Activated CD4-positive, CD25-positive, alpha-beta regulatory T cell treated with anti-CD3 and anti-CD28 coated beads, Interleukin-2, amount 50 U/mL, for 16 hours (primary cell): ENCODE measurements around the gene GLYAT.

ENCODE experiments used
- DNase-seq: peaks from one replicate; pipeline ENCODE4 v3.0.0-alpha.2; 2020; ENCODE audit warnings: low read depth, low spot score

GLYAT gene, protein sequence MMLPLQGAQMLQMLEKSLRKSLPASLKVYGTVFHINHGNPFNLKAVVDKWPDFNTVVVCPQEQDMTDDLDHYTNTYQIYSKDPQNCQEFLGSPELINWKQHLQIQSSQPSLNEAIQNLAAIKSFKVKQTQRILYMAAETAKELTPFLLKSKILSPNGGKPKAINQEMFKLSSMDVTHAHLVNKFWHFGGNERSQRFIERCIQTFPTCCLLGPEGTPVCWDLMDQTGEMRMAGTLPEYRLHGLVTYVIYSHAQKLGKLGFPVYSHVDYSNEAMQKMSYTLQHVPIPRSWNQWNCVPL

DNA sequence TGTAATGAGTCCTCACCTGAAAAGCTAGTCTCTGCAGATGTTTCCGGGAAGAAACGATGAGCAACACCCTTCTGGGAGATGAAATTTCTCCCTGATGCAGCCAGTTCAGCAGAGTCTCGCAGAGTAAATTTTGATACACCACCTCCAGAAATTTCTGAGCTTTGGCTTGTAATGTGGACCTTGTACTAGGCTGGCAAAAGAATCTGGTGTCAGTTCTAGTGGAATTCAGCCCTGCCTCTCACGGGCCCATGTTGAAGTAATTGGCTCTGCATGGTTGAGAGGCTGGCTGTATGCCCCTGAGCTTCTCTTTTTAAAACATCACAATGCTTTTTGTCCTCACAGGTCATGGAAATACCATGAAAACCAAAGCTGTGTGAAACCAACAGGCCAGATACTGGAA, at the start of gene GLYAT:
Gene GLYAT, minus strand, starts transcription at position 125 of the 400 bp plus-strand sequence. CDS start 7,447 bp downstream, outside the sequence.
- DNase-seq: no peak

DNA sequence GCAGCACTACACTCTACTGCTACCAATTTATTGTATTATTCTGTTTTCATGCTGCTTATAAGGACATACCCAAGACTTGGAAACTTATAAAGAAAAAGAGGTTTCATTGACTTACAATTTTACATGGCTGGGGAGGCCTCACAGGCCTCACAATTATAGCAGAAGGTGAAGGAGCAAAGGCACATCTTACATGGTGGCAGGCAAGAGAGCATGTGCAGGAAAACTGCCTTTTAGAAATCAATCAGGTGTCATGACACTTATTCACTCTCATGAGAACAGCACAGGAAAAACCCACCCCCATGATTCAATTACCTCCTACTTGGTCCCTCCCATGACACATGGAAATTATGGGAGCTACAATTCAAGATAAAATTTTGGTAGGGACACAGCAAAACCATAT, 49.6 kb upstream of the GLYAT start:
- no peak for DNase-seq

DNA sequence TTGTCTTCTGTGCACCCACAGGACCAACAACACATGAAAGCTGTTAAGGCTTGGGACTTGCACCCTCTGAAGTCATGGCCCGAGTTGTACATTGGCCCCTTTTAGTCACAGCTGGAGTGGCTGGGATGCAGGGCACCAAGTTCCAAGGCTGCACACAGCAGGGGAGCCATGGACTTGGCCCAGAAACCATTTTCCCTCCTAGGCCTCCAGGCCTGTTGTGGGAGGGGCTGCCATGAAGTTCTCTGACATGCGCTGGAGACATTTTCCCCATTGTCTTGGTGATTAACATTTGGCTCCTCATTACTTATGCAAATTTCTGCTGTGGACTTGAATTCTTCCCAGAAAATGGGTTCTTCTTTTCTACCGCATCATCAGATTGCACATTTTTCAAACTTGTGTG, 48.8 kb upstream of the GLYAT start:
- DNase-seq: no peak

DNA sequence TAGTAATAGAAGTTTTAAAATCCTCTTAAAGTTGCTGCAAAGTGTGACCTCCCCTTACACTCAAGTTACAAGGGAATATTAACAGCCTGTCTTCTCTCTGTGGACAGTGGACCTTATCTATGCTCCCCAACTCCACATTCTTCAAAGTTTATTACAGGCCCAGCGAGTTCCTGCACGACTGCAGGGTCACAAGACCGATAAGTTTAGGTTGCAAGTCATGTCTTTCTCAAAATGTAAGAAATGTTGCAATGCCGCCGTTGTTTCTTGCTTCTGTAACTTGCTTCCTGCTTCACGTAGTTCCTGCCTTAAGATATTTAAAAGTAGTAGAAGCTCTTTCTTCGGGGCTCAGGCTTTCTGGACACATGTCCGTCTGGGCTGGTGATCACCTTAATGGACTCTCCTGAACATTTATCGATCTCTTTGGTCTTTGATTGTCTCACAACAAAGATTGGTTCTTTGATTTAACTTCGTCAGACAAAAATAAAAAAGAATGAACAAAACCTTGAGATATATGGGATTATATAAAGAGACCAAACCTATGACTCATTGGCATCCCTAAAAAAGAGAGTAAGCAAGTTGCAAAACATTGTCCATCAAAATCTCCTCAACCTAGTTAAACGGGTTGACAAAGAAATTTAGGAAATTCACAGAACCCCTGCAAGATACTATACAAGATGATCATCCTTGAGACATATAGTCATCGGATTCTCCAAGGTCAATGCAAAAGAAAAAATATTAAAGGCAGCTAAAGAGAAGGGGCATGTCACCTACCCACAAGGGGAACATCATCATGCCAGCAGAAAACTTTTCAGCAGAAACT, 45.4 kb upstream of the GLYAT start:
- no peak for DNase-seq

DNA sequence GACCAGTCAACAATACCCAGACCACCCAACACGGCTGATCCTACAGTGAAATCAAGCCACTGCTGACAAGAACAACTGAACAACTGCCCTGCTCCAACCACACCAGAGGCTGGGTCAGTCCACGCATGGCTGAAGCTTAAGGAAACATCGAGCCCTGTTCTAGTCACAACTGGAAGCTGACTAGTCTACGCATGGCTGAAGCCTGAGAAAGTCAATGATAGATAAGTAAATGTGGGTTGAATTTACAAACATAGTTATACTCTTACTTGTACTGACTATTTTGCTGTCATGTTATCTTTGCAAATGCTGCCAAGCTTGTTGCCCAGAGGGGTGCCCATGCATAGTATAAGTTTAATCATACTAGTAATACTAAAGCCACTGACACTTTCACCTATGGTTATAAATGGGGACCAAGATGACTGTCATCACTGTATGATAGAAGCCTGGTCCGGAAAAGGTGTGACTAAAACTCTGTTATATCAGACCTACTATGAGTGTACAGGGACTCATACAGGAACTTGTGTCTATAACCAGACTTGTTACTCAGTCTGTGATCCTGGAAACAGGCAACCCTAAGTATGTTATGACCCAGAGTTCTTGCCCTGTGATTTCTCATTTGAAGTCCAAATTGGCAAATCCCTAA, 43.4 kb upstream of the GLYAT start:
- no peak for DNase-seq

DNA sequence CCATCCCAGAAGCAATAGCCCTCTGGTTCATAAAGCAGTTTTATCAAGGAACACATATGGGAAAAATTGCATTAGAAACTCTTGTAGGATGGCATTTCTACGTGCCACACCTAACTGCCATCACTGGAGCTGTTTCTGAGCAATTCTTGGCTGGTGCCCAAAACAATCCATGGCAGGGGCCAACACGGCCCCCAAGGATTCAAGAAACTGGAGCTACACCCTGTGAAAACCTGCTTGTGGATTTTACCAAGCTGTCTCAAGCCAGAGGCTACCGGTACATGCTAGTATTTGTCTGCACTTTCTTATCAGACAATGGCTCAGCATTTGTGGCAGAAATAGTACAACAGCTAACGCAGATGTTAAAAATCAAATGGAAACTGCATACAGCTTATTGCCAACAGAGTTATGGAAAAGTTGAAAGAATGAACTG, 42.4 kb upstream of the GLYAT start:
- DNase-seq: no peak

DNA sequence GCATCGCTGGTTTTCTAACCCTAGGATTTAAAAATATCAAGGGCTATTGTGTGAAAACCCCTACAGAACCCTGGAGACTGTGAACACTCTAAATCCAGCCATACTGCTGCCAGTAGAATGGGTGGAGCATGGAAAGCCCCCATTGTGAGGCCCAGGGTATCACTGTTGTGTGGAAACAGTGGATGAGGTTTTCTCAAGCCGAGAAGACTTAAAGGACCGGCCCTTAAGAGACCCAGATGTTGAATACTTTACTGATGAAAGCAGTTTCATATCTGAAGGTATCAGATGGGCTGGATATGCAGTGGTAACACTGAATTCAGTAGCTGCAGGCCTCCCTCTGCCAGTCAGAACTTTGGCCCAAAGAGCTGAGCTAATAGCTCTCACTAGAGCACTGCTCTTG, 41.6 kb upstream of the GLYAT start:
- DNase-seq: no peak

DNA sequence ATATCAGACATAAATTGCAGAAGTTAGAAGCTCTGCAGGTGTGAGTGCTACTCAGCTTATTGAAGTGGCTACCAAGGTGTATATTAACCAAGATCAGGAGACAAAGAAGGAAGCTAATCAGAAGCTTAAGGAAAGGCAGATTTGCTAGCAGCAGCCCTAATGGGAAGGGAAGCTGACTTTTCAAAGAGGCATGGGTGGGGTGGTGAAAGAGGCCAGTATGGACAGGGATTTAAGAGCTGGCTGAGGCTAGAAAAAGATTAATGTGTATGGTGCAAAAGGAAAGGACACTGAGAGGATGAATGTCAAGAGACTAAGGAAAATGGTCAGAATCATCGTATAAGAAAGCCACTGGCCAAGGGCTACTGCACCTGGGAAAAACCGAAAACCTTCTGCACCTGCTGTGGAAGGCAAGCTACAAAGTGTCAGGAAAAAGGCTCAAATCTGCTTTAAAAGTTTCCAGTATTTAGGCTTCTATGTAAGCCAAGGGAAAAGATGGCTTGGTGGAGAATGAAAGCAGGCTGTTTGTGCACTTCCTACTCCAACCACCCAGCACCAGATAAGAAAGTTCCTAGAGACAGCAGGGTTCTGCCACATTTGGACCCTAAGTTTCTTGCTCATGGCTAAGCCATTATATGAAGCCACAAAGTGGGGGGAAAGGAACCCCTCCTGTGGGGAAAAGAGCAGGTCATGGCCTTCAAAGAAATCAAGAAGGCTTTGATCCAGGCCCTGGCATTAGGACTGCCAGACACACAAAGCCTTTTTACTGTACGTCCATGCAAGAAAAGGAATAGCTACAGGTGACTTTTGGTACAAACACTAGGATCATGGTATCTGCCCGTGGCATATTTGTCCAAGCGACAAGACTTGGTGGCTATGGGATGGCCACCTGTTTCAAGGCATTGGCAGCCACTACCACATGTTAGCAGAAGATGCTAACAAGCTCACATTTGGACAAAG, 40.9 kb upstream of the GLYAT start:
- DNase-seq: no peak

DNA sequence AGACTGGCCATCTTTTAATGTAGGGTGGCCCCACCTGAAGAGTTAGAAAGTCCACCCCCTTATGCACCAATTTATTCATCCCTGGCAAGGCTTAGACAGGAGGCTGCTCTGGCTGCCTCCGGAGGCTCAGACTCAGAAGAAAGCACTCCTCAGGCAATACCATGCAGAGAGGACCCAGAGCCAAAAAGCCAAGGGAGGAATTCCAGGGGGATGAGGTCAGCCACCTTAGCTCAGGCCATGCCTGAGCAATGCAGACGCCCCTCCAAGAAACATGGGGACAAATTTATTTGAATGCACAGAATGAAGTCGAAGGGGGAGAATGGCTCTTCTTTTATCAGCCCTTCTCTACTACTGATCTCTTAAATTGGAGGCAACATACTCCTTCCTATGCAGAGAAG, 39.7 kb upstream of the GLYAT start:
- DNase-seq: no peak

DNA sequence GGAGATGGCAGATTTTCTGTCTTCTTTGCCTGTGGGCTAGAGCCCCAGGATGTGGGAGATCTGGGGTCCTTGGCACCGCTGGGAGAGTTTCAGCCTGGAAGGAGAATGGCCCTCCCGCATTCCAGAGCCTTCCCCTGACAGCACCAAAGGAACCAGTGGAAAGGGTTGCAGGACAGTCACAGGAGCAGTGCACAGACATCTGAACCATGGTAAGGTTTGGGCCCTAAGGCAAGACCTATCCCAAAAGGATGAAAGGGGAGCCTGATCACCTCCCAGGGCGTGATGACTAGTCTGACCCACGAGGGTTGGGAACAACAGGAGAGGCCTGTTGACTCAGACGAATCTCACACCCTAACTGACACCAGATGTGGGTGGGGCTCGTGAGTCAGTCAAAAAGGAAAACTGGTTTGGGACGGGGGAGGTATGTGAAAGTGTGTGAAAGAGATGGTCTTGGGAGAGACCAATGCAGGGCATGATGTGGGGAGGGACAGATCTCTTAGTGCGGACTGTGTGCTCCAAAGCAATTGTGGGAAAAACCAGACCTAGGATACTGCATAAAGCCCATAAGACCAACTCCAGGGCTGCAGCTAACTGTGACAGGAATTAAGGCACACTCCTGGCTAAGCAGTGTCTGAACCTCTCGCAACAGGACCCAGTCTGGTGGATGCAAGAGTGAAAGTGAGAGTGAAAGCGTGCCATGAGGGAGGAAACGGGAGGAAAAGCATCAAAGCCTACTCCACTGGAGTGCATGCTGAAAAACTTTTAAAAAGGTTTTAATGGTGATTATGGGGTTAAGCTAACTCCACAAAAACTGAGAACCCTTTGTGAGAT, 39.1 kb upstream of the GLYAT start:
- no peak for DNase-seq

DNA sequence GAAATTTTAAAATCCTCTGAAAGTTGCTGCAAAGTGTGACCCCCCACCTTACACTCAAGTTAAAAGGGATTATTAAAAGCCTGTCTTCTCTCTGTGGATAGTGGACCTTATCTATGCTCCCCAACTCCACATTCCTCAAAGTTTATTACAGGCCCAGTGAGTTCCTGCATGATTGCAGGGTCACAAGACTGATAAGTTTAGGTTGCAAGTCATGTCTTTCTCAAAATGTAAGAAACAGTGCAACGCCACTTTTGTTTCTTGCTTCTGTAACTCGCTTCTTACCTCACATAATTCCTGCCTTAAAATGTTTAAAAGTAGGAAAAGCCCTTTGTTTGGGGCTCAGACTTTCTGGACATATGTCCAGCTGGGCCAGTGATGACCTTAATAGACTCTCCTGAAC, 38.4 kb upstream of the GLYAT start:
- DNase-seq: no peak

DNA sequence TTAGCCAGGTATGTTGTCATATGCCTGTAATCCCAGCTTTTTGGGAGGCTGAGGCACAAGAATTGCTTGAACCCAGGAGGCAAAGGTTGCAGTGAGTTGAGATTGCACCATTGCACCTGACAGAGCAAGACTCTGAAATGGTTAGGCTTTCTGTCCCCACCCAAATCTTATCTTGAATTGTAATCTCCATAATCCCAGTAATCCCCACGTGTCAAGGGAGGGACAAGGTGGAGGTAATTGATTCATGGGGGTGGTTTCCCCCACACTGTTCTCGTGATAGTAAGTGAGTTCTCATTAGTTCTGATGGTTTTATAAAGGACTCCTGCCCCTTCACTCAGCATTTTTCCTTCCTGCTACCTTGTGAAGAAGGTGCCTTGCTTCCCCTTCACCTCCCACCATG, 37.6 kb upstream of the GLYAT start:
- no peak for DNase-seq

DNA sequence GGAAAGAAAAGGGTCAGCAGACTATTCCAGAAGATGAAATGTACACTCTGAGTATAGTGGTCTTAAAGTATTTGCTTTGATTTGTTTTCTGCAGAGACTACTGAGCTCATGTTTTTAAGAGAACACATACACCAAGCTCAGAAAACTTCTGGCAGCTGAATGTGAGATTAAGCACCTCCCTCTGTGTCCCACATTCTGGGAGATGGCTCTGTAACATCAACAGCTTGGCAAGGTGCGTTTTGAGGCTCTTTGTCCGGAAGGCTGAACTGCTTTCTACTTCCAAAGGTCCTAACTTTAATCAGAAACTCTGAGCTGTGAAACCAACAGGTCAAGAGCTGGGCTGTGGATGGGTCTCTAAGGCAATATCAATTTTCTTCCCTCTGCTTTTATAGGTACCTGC, 36.4 kb upstream of the GLYAT start:
- DNase-seq: no peak

DNA sequence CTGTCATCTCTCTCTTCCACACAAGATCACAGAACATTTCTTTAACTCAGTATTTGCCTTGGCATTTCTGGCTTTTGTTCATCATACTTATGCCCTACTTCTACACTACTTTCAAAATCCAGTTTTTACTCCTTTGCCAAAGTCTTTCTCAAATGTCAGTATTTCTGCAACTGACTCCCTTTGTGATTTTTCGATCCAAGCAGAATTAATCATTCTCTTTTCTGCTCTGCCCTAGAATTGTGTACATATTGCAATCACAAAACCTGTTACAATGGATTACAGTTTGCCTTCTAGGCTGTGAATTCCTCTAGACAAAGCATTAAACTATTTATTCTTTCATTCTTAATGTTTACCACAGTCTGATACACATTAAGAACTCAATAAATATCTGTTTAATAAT, 33.3 kb upstream of the GLYAT start:
- DNase-seq: no peak

DNA sequence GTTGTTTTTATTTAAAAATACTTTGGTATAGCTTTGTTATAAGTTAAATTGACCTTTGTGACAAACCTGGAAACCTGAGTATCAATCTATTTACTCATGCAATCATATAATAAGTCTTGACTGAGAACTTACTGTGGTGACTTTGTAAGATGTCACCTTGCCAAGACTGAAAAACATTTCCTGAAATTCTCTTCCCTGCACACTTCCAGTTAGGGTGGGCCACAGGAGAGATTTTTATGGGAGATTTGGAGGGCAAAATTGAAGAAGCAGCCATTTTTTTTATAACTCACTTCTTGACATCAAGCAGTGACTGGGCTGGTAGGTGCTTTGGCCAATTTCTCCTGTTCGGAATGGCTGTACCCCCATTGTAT, 31.4 kb upstream of the GLYAT start:
- no peak for DNase-seq

DNA sequence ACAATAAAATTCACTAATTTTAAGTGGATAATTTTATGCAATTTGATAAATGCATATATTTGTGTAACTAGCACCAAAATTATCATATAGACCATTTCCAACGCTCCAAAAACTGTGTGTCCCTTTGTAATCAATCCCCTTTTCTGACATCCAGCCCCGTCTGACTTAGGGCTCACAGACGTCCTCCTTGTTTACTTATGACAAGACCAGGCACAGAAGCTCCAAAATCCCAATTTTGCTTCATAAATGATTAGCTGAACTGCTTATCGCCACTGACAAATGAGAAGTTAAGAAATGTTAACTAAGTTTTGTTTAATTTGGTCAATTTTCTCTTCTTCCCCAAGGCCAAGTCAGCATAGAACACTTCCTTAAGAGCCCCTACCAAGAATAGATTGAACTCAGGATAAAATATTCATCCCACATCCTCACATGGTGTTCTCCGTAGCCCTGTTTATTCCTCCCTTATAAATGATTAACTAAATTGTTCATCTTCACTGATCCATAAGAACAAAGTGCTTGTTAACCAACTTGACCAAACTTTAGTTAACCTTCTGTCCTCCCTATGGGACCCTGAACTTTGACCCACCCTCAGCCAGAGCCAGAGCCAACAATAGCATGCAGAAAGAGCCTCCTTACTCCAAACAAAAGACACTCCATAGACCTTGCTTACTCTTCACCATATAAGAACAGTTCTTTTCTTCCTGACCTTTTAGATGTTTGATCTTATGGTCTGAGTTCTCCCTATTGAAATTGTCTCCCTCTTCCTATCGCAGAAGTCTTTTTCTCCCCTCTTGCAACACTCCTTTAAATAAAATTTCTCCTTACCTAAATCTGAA, 30.8 kb upstream of the GLYAT start:
- DNase-seq: no peak

DNA sequence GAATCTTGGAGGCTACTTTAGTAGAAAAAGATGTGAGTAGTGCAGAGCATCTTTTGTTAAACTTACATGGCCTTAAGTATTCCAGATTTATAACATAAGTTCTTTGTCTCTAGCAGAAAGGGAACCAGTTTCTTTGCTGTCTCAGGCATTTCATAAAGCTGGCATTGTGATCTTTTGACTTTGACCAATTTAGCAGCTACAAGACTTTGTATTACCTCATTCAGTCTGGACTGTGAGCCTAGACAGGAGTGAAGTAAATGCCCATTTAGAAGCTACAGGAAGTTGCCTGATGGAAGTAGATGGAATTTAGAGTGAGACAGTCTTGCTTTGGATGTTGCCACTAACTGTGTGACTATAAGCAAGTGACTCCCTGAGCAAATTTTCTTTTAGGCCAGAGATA, 25.7 kb upstream of the GLYAT start:
- DNase-seq: no peak

DNA sequence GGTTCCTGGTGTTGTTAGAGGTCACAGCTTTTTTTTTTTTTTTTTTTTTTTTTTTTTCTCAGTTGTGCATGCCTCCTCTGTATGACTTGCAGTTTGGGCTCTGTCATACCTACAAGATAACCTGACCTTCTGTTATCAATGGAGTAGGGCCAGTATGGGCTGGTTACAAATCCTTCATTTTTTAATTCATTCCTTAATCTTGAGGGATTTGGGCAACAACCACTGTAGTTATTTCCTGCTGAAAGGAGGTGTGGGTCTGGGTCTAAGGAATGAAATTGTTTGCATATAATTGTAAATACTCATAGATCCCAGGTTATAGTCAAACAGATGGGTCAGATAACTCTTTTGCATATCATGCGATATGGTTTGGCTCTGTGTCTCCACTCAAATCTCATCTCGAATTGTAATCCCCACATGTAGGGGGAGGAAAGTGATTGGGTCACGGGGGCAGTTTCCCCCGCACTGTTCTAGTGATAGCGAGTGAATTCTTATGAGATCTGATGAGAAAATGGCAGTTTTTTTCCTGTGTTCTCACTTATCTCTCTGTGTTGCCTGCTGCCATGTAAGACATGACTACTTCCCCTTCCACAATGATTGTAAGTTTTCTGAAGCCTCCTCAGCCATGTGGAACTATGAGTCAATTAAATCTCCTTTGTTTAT, 14.1 kb upstream of the GLYAT start:
- DNase-seq: no peak

DNA sequence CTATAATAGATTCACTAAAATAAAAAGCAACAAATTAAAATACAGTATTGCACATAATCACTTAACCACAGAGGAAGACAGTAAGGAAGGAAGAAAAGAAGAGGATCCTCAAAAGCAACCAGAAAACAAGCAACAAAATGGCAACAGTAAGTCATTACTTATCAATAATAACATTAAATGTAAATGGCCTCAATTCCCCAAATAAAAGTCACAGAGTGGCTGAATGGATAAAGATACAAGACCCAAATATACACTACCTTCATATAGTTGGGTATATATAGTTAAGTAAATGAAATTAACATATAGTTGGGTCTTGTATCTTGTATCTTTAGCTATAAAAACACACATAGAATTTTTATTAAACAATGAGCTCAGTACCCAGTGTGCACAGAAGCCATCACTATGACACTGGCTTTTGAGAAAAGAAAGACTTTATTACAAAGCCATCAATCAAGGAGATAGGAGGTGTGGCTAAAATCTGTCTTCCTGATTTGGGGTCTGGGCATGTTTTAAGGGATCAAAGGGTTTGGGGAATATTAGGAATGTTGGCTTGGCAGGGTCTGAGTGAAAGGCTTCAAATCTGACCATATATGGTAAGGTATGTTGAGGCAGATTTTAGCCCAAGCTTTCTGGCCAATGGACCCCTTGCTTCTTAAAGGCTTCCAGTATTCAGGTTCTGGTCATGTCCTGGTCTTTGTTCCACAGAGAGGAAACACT, 13.4 kb upstream of the GLYAT start:
- no peak for DNase-seq
